Measurements from ENCODE around the gene PALLD. TPM values are rescaled to one million over a fixed set of nuclear protein-coding genes. Genes with fewer than 3 reads are reported as not detected.

Gene PALLD
- total and polyA plus RNA-seq, 2 of the 13 experiments (the other 11 are each of a cell fraction or from before 2014, with no cell fraction given) = 0.50 to 1.5 TPM

GRCh38 chr4:168679819-168680218, 183.0 kb downstream of the PALLD start (continued):
- no peak for TF ChIP-seq JUN (CRISPR knock-in tag; IDR thresholded peaks at IDR 0.05)
- no peak for TF ChIP-seq ZNF850 (CRISPR knock-in tag; conservative IDR thresholded peaks at IDR 0.05)
- TF ChIP-seq TEAD3 (CRISPR knock-in tag; optimal IDR thresholded peaks at IDR 0.05; ENCODE audit: borderline replicate concordance) = peak; percentile 73
- no peak for TF ChIP-seq ZNF264 (CRISPR knock-in tag; IDR thresholded peaks at IDR 0.05)

- no TSS peak for BruUV-seq (replicated peaks)
- no peaks in the 10 kb centered on the region for H3K36me3 ChIP-seq (replicated peaks in 1 of 2; ENCODE audit: control insufficient read depth in 1 of 2, insufficient read depth in 2 of 2, low read length in 2 of 2)
- H3K4me2 ChIP-seq (ENCODE audit: low read depth, low read length) = no peak overlapping the region
- 4% methylated on average over 3 of the region's 3 CpGs for WGBS (ENCODE audit: low lambda C conversion rate)
- intact Hi-C loops (cut with micrococcal nuclease; ENCODE audit: unreplicated experiment) (no loop called here), in situ Hi-C loops (cut with HindIII; ENCODE audit: extremely low pct_ligation_motif_present, low pct_unique_long_range_greater_than_20kb) (no loop called here)
- H3K4me3 ChIP-seq (replicated peaks in 1 of 3; ENCODE audit: insufficient read depth in 1 of 3, low read depth in 2 of 3, low read length in 3 of 3) = no peak overlapping the region
- no peaks in the 10 kb centered on the region for H4K20me1 ChIP-seq (ENCODE audit: insufficient read depth, low read length)
- no peak overlapping the region for H2AFZ ChIP-seq (ENCODE audit: low read length)
- H3K27me3 ChIP-seq (ENCODE audit: control insufficient read depth in 1 of 2, insufficient read depth in 2 of 2, low read length in 2 of 2) = no peaks in the 10 kb centered on the region
- no peak overlapping the region for H3K27ac ChIP-seq (ENCODE audit: extremely low read length, insufficient read depth, low read length)
- no peak overlapping the region for H3K9ac ChIP-seq (ENCODE audit: insufficient read depth, low read depth, low read length)
- peaks cover 18% of the 10 kb centered on the region for H3K4me1 ChIP-seq (ENCODE audit: insufficient read depth, low read length)
- no peaks in the 10 kb centered on the region for H3K9me3 ChIP-seq (ENCODE audit: low read length)
- ChIA-PET CTCF (ENCODE audit: low intra/inter-chr PET ratio, low total read pairs) (no interaction called here), POLR2A (no interaction called here)
- no peak for FAIRE-seq
- DNase-seq (ENCODE audit: low spot score) = no peak
- no peaks in the 10 kb centered on the region for H3K79me2 ChIP-seq (ENCODE audit: insufficient read depth, low read length)
- ATAC-seq = no peak
- TF ChIP-seq ZNF782 (CRISPR knock-in tag; IDR thresholded peaks at IDR 0.05; ENCODE audit: borderline replicate concordance) = no peak
- no peak for TF ChIP-seq ZNF121 (CRISPR knock-in tag; IDR thresholded peaks at IDR 0.05)
- no peak for TF ChIP-seq ETV5 (CRISPR knock-in tag; IDR thresholded peaks at IDR 0.05; ENCODE audit: borderline replicate concordance)
- no peak for TF ChIP-seq RAD21 (CRISPR knock-in tag; IDR thresholded peaks at IDR 0.05)
- TF ChIP-seq ZNF615 (CRISPR knock-in tag; IDR thresholded peaks at IDR 0.05; ENCODE audit: borderline replicate concordance) = no peak
- TF ChIP-seq CBX5 (CRISPR knock-in tag; IDR thresholded peaks at IDR 0.05; ENCODE audit: borderline replicate concordance) = no peak
- no peak for TF ChIP-seq ZSCAN20 (CRISPR knock-in tag; IDR thresholded peaks at IDR 0.05; ENCODE audit: borderline replicate concordance)
- TF ChIP-seq KDM1A (CRISPR knock-in tag; IDR thresholded peaks at IDR 0.05) = no peak
- TF ChIP-seq SMAD3 (CRISPR knock-in tag; IDR thresholded peaks at IDR 0.05) = no peak
Measured at GRCh38 chr4:168682898-168683500, 186.1 kb downstream of the PALLD start.
